ENCODE results near the gene PALLD.

GRCh38 chr4:168478868-168479267 lies 18.0 kb upstream of the PALLD start:
- no peak for TF ChIP-seq KDM5A (IDR thresholded peaks at IDR 0.05; ENCODE audit: low read length)
- no peak for TF ChIP-seq CBX8 (IDR thresholded peaks at IDR 0.05; ENCODE audit: borderline replicate concordance, low read depth, low read length)
- no peak for TF ChIP-seq JUN (IDR thresholded peaks at IDR 0.05; ENCODE audit: low read depth, low read length)
- TF ChIP-seq POLR2A (IDR thresholded peaks at IDR 0.05; ENCODE audit: control extremely low read depth in 1 of 2, low read depth in 2 of 2, low read length in 2 of 2), result no peak
- no peak for TF ChIP-seq ATF2 (IDR thresholded peaks at IDR 0.05; ENCODE audit: low read length)
- TF ChIP-seq HDAC2 (IDR thresholded peaks at IDR 0.05; ENCODE audit: borderline replicate concordance in 1 of 2, low read depth in 2 of 2, low read length in 2 of 2), result no peak
- TF ChIP-seq CTCF (IDR thresholded peaks at IDR 0.05; ENCODE audit: control extremely low read depth in 1 of 3, insufficient read depth in 1 of 3, low read depth in 1 of 3, low read length in 3 of 3), result no peak
- no peak for TF ChIP-seq MAX (IDR thresholded peaks at IDR 0.05)

Data from H1 (cell line).